Neural progenitor cell (in vitro differentiated cells): Measurements from ENCODE around the gene BUB1.
"Not testable (repeated sequence)": the region's sequence is repeated elsewhere in the genome, so short reads cannot be mapped to it uniquely, and the experiment has no call there.

Experiments
- CTCF ChIP-seq: fragments of 200-600 bp; sonication (generic); IDR thresholded peaks from 2 replicates; pipeline ENCODE4 v1.5.1; 2017; ENCODE audit warnings: antibody characterized with exemption, mild to moderate bottlenecking
- EZH2 ChIP-seq: fragments of 200-600 bp; sonication (generic); IDR thresholded peaks from 2 replicates; pipeline ENCODE4 v1.6.1; 2017; ENCODE audit warnings: antibody characterized with exemption, mild to moderate bottlenecking, moderate library complexity
- EZH2phosphoT487 ChIP-seq: fragments of 200-600 bp; sonication (generic); IDR thresholded peaks from 2 replicates; pipeline ENCODE4 v1.6.1; 2017; ENCODE audit warnings: antibody characterized with exemption

GRCh38 chr2:110589677-110590330, 88.1 kb downstream of the BUB1 start:
- TF ChIP-seq CTCF, EZH2, EZH2phosphoT487: not testable (repeated sequence)
